ENCODE data around the gene ITPR1.

GRCh38 chr3:4800595-4800994, 307.4 kb downstream of the ITPR1 start:
- TF ChIP-seq TSHZ2 (CRISPR knock-in tag; IDR thresholded peaks at IDR 0.05): no peak
- TF ChIP-seq PATZ1 (CRISPR knock-in tag; IDR thresholded peaks at IDR 0.05; ENCODE audit: borderline replicate concordance): no peak

Measured in SK-N-SH treated with all-trans-retinoic acid at 6 μM for 48 hours (cell line).